HEK293 (cell line): ENCODE results near the gene PPIL6.

Experiments used
- CTCF ChIA-PET: fragments of 350-600 bp; formaldehyde crosslinking; extraction: SDS; loops from one replicate; lab custom pipeline; 2021; ENCODE audit warnings: antibody characterized with exemption; lab: Yijun Ruan, JAX
- POLR2A ChIA-PET: fragments of 300-600 bp; formaldehyde crosslinking; extraction: SDS; loops from one replicate; lab custom pipeline; 2020; ENCODE audit warnings: antibody characterized with exemption, inconsistent platforms; lab: Yijun Ruan, JAX
- H3K27ac ChIP-seq: fragments of 200-500 bp; sonication (Bioruptor generic); 2 replicates; pipeline ENCODE4 v1.5.1; 2014; ENCODE audit warnings: low read depth, low read length, control low read depth, inconsistent platforms; ENCODE audit errors: extremely low read depth
- H3K36me3 ChIP-seq, 2 experiments: fragments of 200-500 bp in 1 of 2; sonication (Bioruptor generic) in 1 of 2; 1 replicate in 1 of 2; 2 replicates in 1 of 2; pipeline ENCODE4 v1.5.1; 2014 to 2017; ENCODE audit warnings: inconsistent platforms in 2 of 2, low read length in 2 of 2; ENCODE audit not compliant: control insufficient read depth in 2 of 2, insufficient read depth in 1 of 2
- H3K4me1 ChIP-seq: fragments of 200-500 bp; sonication (Bioruptor generic); 2 replicates; pipeline ENCODE4 v1.5.1; 2014; ENCODE audit warnings: mild to moderate bottlenecking, low read length, inconsistent platforms; ENCODE audit not compliant: control insufficient read depth, insufficient read depth
- H3K4me3 ChIP-seq: 2 replicates; pipeline ENCODE4 v1.5.1; 2011; ENCODE audit warnings: low read depth, mild to moderate bottlenecking, control low read depth, low read length, moderate library complexity
- H3K9me3 ChIP-seq: fragments of 200-500 bp; sonication (Bioruptor generic); 2 replicates; pipeline ENCODE4 v1.5.1; 2014; ENCODE audit warnings: low read depth, low read length, inconsistent platforms; ENCODE audit not compliant: control insufficient read depth, insufficient read depth
- GLIS1 ChIP-seq: fragments of 450-650 bp; formaldehyde crosslinking; IDR thresholded peaks from 2 replicates; pipeline ENCODE4 v1.5.1; 2016; ENCODE audit warnings: missing biosample characterization, missing genetic modification characterization
- HIC1 ChIP-seq: fragments of 450-650 bp; formaldehyde crosslinking; IDR thresholded peaks from 2 replicates; pipeline ENCODE4 v1.5.1; 2016; ENCODE audit warnings: missing biosample characterization, missing genetic modification characterization
- PRDM1 ChIP-seq: fragments of 450-650 bp; formaldehyde crosslinking; IDR thresholded peaks from 2 replicates; pipeline ENCODE4; 2016; ENCODE audit warnings: missing biosample characterization, missing genetic modification characterization
- PRDM2 ChIP-seq: fragments of 450-650 bp; formaldehyde crosslinking; IDR thresholded peaks from 2 replicates; pipeline ENCODE4 v1.5.1; 2016; ENCODE audit warnings: missing biosample characterization, missing genetic modification characterization, borderline replicate concordance
- SALL2 ChIP-seq: fragments of 450-650 bp; formaldehyde crosslinking; IDR thresholded peaks from 2 replicates; pipeline ENCODE4 v1.5.0; 2017; ENCODE audit warnings: missing biosample characterization, mild to moderate bottlenecking, missing genetic modification characterization, borderline replicate concordance
- SETDB1 ChIP-seq: IDR thresholded peaks from one replicate; pipeline ENCODE4 v1.6.1; 2017; ENCODE audit warnings: mild to moderate bottlenecking, low read length, moderate library complexity, mixed read lengths; ENCODE audit not compliant: insufficient read length
- SP2 ChIP-seq: fragments of 450-650 bp; formaldehyde crosslinking; IDR thresholded peaks from 2 replicates; pipeline ENCODE4 v1.5.1; 2016; ENCODE audit warnings: missing biosample characterization, missing genetic modification characterization
- TRIM28 ChIP-seq: IDR thresholded peaks from 2 replicates; pipeline ENCODE4 v1.6.1; 2011; ENCODE audit warnings: low read length, control low read depth, borderline replicate concordance
- ZBTB48 ChIP-seq: fragments of 450-650 bp; formaldehyde crosslinking; IDR thresholded peaks from 2 replicates; pipeline ENCODE4 v1.5.1; 2016; ENCODE audit warnings: missing biosample characterization, missing genetic modification characterization
- ZFP37 ChIP-seq: fragments of 450-650 bp; formaldehyde crosslinking; IDR thresholded peaks from 2 replicates; pipeline ENCODE4 v1.5.1; 2016; ENCODE audit warnings: missing biosample characterization, missing genetic modification characterization
- ZNF10 ChIP-seq: fragments of 450-650 bp; formaldehyde crosslinking; IDR thresholded peaks from 2 replicates; pipeline ENCODE4 v1.5.1; 2017; ENCODE audit warnings: missing biosample characterization, missing genetic modification characterization
- ZNF133 ChIP-seq: fragments of 450-650 bp; formaldehyde crosslinking; IDR thresholded peaks from 2 replicates; pipeline ENCODE4 v1.5.1; 2016; ENCODE audit warnings: missing biosample characterization, missing genetic modification characterization
- ZNF19 ChIP-seq: fragments of 450-650 bp; formaldehyde crosslinking; IDR thresholded peaks from 2 replicates; pipeline ENCODE4; 2016; ENCODE audit warnings: missing biosample characterization, missing genetic modification characterization, low read depth
- ZNF23 ChIP-seq: fragments of 450-650 bp; formaldehyde crosslinking; IDR thresholded peaks from 2 replicates; pipeline ENCODE4 v1.5.1; 2016; ENCODE audit warnings: missing biosample characterization, missing genetic modification characterization, borderline replicate concordance
- ZNF248 ChIP-seq: fragments of 450-650 bp; formaldehyde crosslinking; IDR thresholded peaks from 2 replicates; pipeline ENCODE4 v1.5.1; 2017; ENCODE audit warnings: missing biosample characterization, missing genetic modification characterization
- ZNF302 ChIP-seq: fragments of 450-650 bp; formaldehyde crosslinking; IDR thresholded peaks from 2 replicates; pipeline ENCODE4 v1.5.1; 2016; ENCODE audit warnings: missing biosample characterization, missing genetic modification characterization, low read depth
- ZNF311 ChIP-seq: fragments of 450-650 bp; formaldehyde crosslinking; IDR thresholded peaks from 2 replicates; pipeline ENCODE4 v1.5.1; 2017; ENCODE audit warnings: missing biosample characterization, missing genetic modification characterization, borderline replicate concordance
- ZNF404 ChIP-seq: fragments of 450-650 bp; formaldehyde crosslinking; IDR thresholded peaks from 2 replicates; pipeline ENCODE4 v1.5.1; 2017; ENCODE audit warnings: missing biosample characterization, missing genetic modification characterization
- ZNF596 ChIP-seq: fragments of 450-650 bp; IDR thresholded peaks from 2 replicates; pipeline ENCODE4 v1.5.0; 2018; ENCODE audit warnings: missing biosample characterization, mild to moderate bottlenecking, missing genetic modification characterization, moderate library complexity
- ZNF701 ChIP-seq: fragments of 450-650 bp; formaldehyde crosslinking; IDR thresholded peaks from 2 replicates; pipeline ENCODE4 v1.5.1; 2016; ENCODE audit warnings: missing biosample characterization, missing genetic modification characterization
- TF ChIP-seq, protein P1 (sequence below): fragments of 450-650 bp; formaldehyde crosslinking; conservative IDR thresholded peaks from 2 replicates; pipeline ENCODE4 v1.5.1; 2016; ENCODE audit warnings: low read depth, missing biosample characterization, missing genetic modification characterization

PPIL6 gene

DNA sequence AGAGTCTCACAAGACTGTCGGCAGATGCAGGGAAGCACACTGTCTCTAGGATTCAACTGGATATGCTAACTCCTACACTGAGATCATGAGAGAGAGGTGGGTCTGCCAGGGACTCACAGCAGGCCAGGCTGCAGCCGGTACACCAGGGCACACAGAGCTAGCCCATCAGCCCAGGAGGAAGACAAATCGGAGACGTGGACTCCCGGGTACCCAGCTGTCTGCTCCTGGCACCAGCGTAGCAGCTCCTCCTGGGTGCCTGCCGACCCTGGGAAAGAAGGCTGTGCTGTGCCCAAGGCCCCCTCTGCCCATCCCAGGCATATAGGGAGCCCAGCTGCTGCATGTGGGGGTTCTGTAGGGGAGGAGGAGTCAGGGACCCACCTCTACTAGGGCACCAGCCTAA is 8.2 kb upstream of the PPIL6 start:
- ChIA-PET POLR2A (interaction anchor here (0.7 kb wide), 1 partner anchor 32 kb away, joined by 3 read pairs; no protein-coding TSS in a partner anchor), CTCF (interaction anchor here (0.7 to 0.9 kb wide), 2 partner anchors 8 to 37 kb away, joined by 3 to 6 read pairs; no protein-coding TSS in a partner anchor)
- Histone ChIP-seq H3K4me3 (no peak overlapping the region), H3K4me1 (no peaks in the 10 kb centered on the region), H3K36me3 (peaks cover 0 to 57% of the 10 kb centered on the region in 2 experiments; a peak in 1 of 3 replicates), H3K9me3 (no peaks in the 10 kb centered on the region), H3K27ac (no peak overlapping the region)
- TF ChIP-seq ZNF19 (tag by site-specific recombination), result no peak
- TF ChIP-seq SETDB1, result no peak
- TF ChIP-seq SP2, result no peak
- no peak for TF ChIP-seq ZNF133 (tag by site-specific recombination)
- TF ChIP-seq ZNF701 (tag by site-specific recombination), result no peak
- TF ChIP-seq ZNF404 (tag by site-specific recombination), result no peak
- TF ChIP-seq SALL2 (tag by site-specific recombination), result no peak
- no peak for TF ChIP-seq PRDM2
- no peak for TF ChIP-seq ZNF302 (tag by site-specific recombination)
- no peak for TF ChIP-seq ZNF10
- no peak for TF ChIP-seq HIC1 (tag by site-specific recombination)
- no peak for TF ChIP-seq PRDM1 (tag by site-specific recombination)

- H3K36me3 ChIP-seq, result peaks cover 0 to 58% of the 10 kb centered on the region in 2 experiments; a peak in 1 of 3 replicates
- ChIA-PET POLR2A (interaction anchor here (0.7 to 0.9 kb wide), 2 partner anchors 16 to 33 kb away, joined by 3 read pairs; no protein-coding TSS in a partner anchor), CTCF (interaction anchor here (0.7 to 1.5 kb wide), 4 partner anchors 8 to 259 kb away, joined by 3 to 6 read pairs (median 5); no protein-coding TSS in a partner anchor)
- peak; percentile 31; the same call in 1 of the 2 replicates for TF ChIP-seq TRIM28
- TF ChIP-seq, protein P1, sequence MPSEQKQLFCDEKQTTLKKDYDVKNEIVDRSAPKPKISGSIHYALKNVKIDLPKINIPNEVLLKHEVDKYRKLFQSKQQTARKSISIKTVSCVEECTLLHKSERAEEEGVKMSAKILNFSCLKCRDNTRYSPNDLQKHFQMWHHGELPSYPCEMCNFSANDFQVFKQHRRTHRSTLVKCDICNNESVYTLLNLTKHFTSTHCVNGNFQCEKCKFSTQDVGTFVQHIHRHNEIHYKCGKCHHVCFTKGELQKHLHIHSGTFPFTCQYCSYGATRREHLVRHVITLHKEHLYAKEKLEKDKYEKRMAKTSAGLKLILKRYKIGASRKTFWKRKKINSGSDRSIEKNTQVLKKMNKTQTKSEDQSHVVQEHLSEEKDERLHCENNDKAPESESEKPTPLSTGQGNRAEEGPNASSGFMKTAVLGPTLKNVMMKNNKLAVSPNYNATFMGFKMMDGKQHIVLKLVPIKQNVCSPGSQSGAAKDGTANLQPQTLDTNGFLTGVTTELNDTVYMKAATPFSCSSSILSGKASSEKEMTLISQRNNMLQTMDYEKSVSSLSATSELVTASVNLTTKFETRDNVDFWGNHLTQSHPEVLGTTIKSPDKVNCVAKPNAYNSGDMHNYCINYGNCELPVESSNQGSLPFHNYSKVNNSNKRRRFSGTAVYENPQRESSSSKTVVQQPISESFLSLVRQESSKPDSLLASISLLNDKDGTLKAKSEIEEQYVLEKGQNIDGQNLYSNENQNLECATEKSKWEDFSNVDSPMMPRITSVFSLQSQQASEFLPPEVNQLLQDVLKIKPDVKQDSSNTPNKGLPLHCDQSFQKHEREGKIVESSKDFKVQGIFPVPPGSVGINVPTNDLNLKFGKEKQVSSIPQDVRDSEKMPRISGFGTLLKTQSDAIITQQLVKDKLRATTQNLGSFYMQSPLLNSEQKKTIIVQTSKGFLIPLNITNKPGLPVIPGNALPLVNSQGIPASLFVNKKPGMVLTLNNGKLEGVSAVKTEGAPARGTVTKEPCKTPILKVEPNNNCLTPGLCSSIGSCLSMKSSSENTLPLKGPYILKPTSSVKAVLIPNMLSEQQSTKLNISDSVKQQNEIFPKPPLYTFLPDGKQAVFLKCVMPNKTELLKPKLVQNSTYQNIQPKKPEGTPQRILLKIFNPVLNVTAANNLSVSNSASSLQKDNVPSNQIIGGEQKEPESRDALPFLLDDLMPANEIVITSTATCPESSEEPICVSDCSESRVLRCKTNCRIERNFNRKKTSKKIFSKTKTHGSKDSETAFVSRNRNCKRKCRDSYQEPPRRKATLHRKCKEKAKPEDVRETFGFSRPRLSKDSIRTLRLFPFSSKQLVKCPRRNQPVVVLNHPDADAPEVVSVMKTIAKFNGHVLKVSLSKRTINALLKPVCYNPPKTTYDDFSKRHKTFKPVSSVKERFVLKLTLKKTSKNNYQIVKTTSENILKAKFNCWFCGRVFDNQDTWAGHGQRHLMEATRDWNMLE (tag by site-specific recombination), result no peak
- no peak for TF ChIP-seq ZNF248 (tag by site-specific recombination)
- no peak for TF ChIP-seq ZBTB48 (tag by site-specific recombination)
- no peak for TF ChIP-seq ZFP37 (tag by site-specific recombination)
- TF ChIP-seq ZNF23 (tag by site-specific recombination), result no peak
- TF ChIP-seq ZNF596 (tag by site-specific recombination), result no peak
- no peak for TF ChIP-seq ZNF311 (tag by site-specific recombination)
- no peak for TF ChIP-seq GLIS1 (tag by site-specific recombination)
Observed at GRCh38 chr6:109447878-109448555, 7.6 kb upstream of the PPIL6 start.

More at GRCh38 chr6:109447878-109448555, 7.6 kb upstream of the PPIL6 start:
- Histone ChIP-seq H3K4me1 (no peaks in the 10 kb centered on the region), H3K27ac (no peak overlapping the region), H3K4me3 (no peak overlapping the region), H3K9me3 (no peaks in the 10 kb centered on the region)
